ENCODE measurements around the gene ATP10A. TPM values are rescaled to one million over a fixed set of nuclear protein-coding genes. Genes with fewer than 3 reads are reported as not detected.

Gene ATP10A
- total and polyA plus RNA-seq, 2 of the 8 experiments (the other 6 are each of a cell fraction or from before 2014, with no cell fraction given), result 2.0 to 2.8 TPM

GRCh38 chr15:25730918-25731317, 132.2 kb downstream of the ATP10A start:
- Histone ChIP-seq H3K27ac (ENCODE audit: low read depth, low read length) (no peak overlapping the region), H3K79me2 (ENCODE audit: control insufficient read depth in 1 of 2, insufficient read depth in 2 of 2, low read length in 2 of 2) (no peaks in the 10 kb centered on the region), H3K36me3 (ENCODE audit: control insufficient read depth in 2 of 4, insufficient read depth in 4 of 4, low read length in 3 of 4) (no peaks in the 10 kb centered on the region), H3K4ac (replicated peaks; ENCODE audit: insufficient read length, low read depth, low read length) (no peak overlapping the region), H2BK15ac (ENCODE audit: low read length) (no peak overlapping the region), H3K79me1 (ENCODE audit: low read depth, low read length) (no peaks in the 10 kb centered on the region), H2BK20ac (ENCODE audit: low read length) (no peak overlapping the region), H2AFZ (ENCODE audit: low read length) (no peak overlapping the region), H2BK5ac (ENCODE audit: low read depth, low read length) (no peak overlapping the region), H2BK12ac (ENCODE audit: low read depth, low read length) (no peak overlapping the region), H3K27me3 (replicated peaks in 1 of 4; ENCODE audit: control insufficient read depth in 3 of 4, extremely low read depth in 1 of 4, insufficient read depth in 3 of 4, low read length in 3 of 4) (no peaks in the 10 kb centered on the region), H2AK5ac (ENCODE audit: low read depth, low read length) (no peak overlapping the region), H3K23ac (ENCODE audit: insufficient read length) (no peak overlapping the region), H3K4me1 (replicated peaks in 1 of 4; ENCODE audit: control insufficient read depth in 3 of 4, insufficient read depth in 4 of 4, low read length in 3 of 4) (no peaks in the 10 kb centered on the region), H2BK120ac (replicated peaks; ENCODE audit: low read depth, low read length) (no peak overlapping the region), H3K56ac (replicated peaks; ENCODE audit: insufficient read length, low read depth, low read length) (no peak overlapping the region), H3K9me3 (ENCODE audit: insufficient read depth in 2 of 2, low read depth in 1 of 2, low read length in 1 of 2) (no peaks in the 10 kb centered on the region; a peak in 1 of 4 replicates), H3K4me2 (ENCODE audit: insufficient read depth in 1 of 2, low read depth in 2 of 2, low read length in 2 of 2) (no peak overlapping the region), H4K5ac (ENCODE audit: insufficient read length, low read depth, low read length) (no peak overlapping the region), H4K8ac (ENCODE audit: extremely low read depth, insufficient read depth, low read length) (no peak overlapping the region), H3K18ac (ENCODE audit: extremely low read depth, low read length) (no peak overlapping the region), H3K9ac (replicated peaks in 1 of 4; ENCODE audit: extremely low read depth in 1 of 4, low read depth in 3 of 4, low read length in 3 of 4) (no peak overlapping the region), H3K23me2 (ENCODE audit: low read depth, low read length) (no peaks in the 10 kb centered on the region), H4K20me1 (replicated peaks in 1 of 2; ENCODE audit: control insufficient read depth in 1 of 2, insufficient read depth in 2 of 2, low read length in 2 of 2) (no peaks in the 10 kb centered on the region), H3K4me3 (ENCODE audit: extremely low read depth in 1 of 4, insufficient read depth in 2 of 4, low read depth in 3 of 4, low read length in 4 of 4) (no peak overlapping the region), H3K14ac (ENCODE audit: insufficient read length) (no peak overlapping the region), H4K91ac (replicated peaks; ENCODE audit: insufficient read length, low read length) (no peak overlapping the region)
- DNase-seq (ENCODE audit: low read depth in 1 of 2, low spot score in 2 of 2), result no peak
- WGBS, 2 experiments (ENCODE audit: extremely low coverage in 1 of 2, insufficient coverage in 1 of 2, insufficient read length in 1 of 2, insufficient replicate concordance in 2 of 2, low coverage in 1 of 2, low lambda C conversion rate in 2 of 2, missing lambda C conversion rate in 1 of 2), result 95% methylated on average over 6 of the region's 6 CpGs; no CpG with 5 or more reads in 1 of the 2 experiments
- FAIRE-seq, result no peak
- no peak for TF ChIP-seq SAP30 (IDR thresholded peaks at IDR 0.05; ENCODE audit: insufficient read depth, insufficient replicate concordance, low read length)
- no peak for TF ChIP-seq EP300 (IDR thresholded peaks at IDR 0.05; ENCODE audit: borderline replicate concordance in 1 of 2, low read depth in 2 of 2, low read length in 2 of 2)
- no peak for TF ChIP-seq ATF3 (IDR thresholded peaks at IDR 0.05; ENCODE audit: insufficient read depth, low read depth, low read length)
- TF ChIP-seq SP2 (IDR thresholded peaks at IDR 0.05; ENCODE audit: low read length), result no peak
- POLR2A ChIA-PET (ENCODE audit: partially characterized antibody), result no interaction called here
- CTCF ChIA-PET (ENCODE audit: partially characterized antibody), result interaction anchor here (1.4 kb wide), 1 partner anchor 42 kb away, joined by 4 read pairs; no protein-coding TSS in a partner anchor

All from H1 (cell line).